HG03108 (cell line): ENCODE measurements around the gene ADGRG1.
"Not testable (repeated sequence)": the region's sequence is repeated elsewhere in the genome, so short reads cannot be mapped to it uniquely, and the experiment has no call there.

Source experiments
- ATAC-seq: cut with Tn5 transposase; IDR thresholded peaks from one replicate; pipeline ENCODE4 v1.9.1; 2021; ENCODE audit warnings: moderate library complexity; ENCODE audit not compliant: unreplicated experiment

ADGRG1 gene

GRCh38 chr16:57628008-57628781 is at the start of gene ADGRG1:
ADGRG1 (plus strand) TSS chr16:57628630; CDS start chr16:57650288, 21,658 bp downstream.
- no peak for ATAC-seq

GRCh38 chr16:57579361-57579665 is 49.1 kb upstream of the ADGRG1 start:
- no peak for ATAC-seq

DNA sequence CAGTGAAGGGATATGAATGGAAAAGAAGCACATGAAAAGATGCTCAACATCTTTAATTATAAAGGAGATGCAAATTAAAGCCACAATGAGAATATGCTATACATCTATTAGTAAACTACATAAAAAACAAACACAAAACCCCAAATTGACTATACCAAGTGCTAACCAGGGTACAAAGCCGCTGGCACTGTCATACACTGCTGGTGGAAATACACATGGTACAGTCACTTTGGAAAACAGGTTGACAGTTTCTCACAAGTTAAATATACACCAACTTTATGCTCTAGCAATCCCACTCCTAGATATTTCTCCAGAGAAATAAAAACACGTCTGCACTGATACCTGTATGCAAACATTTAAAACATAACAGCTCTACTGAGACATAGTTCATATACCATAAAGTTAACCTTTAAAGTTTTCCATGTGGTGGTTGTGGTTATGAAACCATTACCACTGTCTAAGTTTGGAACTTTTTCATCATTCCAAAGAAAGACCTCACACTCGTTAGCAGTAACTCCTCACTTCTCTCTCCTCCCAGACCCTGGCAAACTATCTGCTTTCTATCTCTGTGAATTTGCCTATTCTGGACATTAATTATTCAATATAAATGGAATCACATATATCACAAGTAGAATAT is 43.3 kb upstream of the ADGRG1 start:
- ATAC-seq, result no peak

DNA sequence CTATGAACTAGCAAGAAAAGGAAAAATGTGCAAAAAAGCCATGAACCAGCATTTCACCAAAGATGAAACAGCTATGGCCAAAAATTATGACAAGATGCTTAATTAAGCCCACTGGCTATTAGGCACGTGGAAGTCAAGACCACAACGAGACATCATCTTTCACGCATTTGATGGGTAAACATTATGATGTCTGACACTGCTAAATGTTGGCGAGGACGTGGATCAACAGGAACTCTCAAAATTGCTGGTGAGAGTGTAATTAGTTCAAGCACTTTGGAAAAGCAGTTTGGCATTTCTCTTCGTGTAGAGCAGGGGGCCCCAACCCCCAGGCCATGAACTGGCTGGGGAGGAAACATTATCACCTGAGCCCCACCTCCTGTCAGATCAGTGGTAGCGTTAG is 39.6 kb upstream of the ADGRG1 start:
- no peak for ATAC-seq

DNA sequence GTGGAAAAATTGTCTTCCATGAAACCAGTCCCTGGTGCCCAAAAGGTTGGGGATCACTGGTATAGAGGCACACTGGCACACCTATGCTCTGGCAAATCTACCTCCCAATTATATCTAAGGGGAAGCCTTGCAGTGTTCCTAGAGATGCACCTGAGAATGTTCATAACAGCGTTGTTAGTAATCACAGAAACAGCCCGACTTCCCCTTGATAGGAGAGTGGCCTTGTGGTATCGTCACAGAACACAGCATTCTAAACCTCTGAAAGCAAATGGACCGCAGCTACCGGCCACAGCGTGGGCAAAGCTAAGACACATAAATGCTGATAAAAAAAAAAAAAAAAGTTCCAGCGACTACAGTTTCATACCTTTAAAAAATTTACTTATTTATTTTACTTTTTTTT is 39.1 kb upstream of the ADGRG1 start:
- no peak for ATAC-seq

- no peak for ATAC-seq
Observed at GRCh38 chr16:57590654-57591085, 37.8 kb upstream of the ADGRG1 start.

DNA sequence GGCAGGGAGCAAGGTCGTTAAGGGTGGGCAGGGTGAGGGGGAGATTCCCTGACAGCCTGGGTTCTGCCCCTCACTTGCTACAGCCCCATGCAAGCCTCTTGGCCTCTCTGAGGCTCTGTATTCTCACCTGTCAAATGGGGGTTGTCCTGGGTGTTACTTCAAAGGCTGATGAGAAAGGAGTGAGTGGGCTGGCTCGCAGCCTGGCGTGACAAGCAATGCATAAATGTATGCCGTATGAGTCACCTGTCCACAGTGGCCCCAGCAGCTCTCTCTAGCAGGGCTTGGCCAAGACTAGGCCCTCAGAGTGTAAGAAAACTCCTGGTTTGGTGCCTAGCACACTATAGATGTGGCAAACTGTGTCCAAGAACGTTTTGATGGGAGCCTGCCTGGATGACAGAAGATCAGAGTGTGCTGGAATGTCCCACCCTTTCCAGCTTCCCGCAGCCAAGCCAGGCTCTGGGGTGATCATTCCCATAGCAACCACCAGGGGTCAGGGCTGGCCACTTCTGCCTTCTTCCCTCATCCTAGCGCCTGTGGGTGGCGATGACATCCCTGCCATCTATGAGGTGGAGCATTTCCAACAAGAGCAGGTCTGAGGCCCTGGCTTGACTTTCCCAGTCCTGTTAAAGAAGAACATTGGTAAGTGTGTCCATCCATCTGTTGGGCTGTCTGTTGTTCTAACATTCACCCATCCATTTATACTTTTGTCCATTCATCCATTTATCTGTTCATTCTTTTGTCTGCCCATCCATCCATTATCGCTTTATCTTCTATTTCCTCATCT is 37.2 kb upstream of the ADGRG1 start:
- ATAC-seq, result no peak

- no peak for ATAC-seq
Observed at GRCh38 chr16:57591870-57592485, 36.5 kb upstream of the ADGRG1 start.

GRCh38 chr16:57592591-57593003 is 35.8 kb upstream of the ADGRG1 start:
- peak; percentile 63 for ATAC-seq

DNA sequence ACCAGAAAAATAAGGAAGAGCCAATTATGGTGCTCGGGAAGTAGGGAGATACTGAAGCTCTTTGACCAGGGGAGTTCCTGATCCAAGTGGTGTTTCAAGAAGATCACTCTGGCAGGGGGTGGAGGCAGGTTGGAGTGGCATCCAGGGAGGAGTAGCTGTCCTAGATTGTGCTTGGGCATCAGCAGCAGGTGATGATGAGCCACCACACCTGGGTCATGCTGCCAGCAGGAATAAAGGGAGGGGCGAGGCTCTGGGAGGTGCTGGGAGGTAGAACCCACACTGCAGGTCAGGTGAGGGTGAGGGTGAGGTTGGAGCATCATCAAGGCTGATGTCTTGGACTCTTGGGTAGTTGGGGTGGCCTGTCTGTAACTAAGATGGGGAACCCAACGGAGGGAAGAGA is 35.4 kb upstream of the ADGRG1 start:
- no peak for ATAC-seq

- no peak for ATAC-seq
Observed at GRCh38 chr16:57593990-57594389, 34.4 kb upstream of the ADGRG1 start.

GRCh38 chr16:57594531-57595031 is 33.8 kb upstream of the ADGRG1 start:
- no peak for ATAC-seq

- ATAC-seq, result not testable (repeated sequence)
Observed at GRCh38 chr16:57596234-57596633, 32.2 kb upstream of the ADGRG1 start.

DNA sequence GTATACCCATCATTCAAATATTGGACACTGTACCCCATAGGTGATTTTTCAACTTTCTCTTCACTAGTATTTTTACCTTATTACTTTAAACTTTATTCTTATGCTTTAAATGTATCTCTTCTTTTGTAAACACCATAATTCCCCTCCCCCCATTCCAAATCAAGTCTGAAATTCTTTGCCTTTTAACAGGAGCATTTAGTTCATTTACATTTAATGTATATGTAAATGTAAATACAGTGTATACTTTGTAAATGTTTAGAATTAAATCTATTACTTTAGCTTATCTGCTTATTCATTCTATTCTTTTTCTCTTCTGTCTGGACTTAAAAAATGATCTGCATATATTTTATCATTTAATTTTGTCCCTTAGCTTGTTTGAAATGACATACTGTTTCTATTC is 30.0 kb upstream of the ADGRG1 start:
- no peak for ATAC-seq

DNA sequence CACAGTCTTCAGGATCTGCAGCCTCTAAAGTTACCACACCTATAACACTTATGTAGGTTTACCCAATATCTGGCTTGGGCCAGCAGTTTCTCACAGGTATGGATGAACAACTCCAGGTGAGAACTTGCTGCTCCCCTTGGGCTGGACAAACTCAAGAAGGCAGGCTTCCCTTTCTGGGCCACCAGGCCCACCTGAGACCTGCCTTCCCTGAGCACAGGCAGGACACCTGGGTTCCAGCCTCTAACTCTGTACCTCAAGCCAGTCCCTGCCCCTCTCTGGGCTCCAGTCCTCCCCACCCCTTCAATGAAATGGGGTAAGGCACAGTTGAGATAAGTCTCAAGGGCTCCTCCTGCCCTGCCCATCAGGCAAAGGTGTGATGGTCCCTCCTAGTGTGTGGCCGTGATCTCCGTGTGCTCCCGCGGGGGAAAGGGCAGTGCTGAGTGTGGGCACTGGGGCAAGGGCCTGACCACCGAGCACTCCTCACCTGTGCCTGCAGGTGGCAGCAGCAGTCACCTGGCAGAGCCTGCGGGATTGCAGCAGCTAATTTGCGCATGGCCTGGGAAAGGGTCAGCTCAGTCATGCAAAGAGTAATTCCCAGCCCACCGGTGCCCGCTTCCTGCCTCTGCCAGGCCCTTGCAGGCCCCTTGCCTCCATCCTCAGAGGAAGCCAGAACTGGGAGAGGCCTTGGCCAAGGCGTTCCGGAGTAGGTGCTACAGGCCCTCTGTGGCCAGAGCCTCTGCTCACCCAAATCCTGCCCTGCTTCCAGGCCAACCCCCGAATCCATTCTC is 28.2 kb upstream of the ADGRG1 start:
- peak; percentile 26 for ATAC-seq

- ATAC-seq, result no peak
Observed at GRCh38 chr16:57600952-57601580, 27.4 kb upstream of the ADGRG1 start.

DNA sequence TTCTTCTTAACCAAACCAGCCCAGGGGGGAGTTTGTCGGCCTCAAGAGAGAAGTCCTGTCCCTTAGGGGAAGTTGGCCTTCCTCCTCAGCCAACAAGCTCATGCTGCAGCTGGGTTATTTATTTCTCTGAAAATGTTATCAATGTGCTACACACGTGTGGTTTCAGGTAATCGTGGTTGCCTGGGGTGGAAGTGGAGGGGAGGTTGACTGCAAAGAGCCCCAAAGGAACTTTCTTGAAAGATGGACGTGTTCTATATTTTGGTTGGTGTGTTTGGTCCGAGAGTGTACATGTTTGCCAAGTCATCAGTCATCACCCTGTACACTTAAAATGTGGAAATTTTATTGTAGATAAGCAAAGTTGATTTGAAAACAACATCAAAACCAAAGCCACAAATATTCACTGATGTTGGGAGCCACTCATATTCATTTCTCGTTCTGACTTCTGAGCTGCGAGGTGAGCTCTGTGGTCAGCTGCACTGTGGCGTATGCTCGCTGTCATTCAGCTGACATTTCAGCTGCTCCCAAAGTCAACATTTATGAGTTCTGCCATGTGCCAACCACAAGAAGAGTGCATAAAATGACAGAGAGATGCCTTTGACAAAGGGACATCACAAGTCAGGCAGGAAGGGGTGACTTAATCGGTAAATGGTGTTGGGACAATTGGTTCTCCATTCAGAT is 26.5 kb upstream of the ADGRG1 start:
- peak; percentile 74 for ATAC-seq

GRCh38 chr16:57603115-57604024 is 25.1 kb upstream of the ADGRG1 start:
- no peak for ATAC-seq
